GM15510 (cell line): ENCODE measurements around the gene C2orf15.

Experiments used
- POLR2A ChIP-seq: IDR thresholded peaks from 3 replicates; pipeline ENCODE4 v1.6.1; 2011; ENCODE audit warnings: borderline replicate concordance; ENCODE audit not compliant: insufficient read length; ENCODE audit errors: extremely low read depth

C2orf15 gene

GRCh38 chr2:99190548-99190947 is 49.0 kb downstream of the C2orf15 start:
- TF ChIP-seq POLR2A = no peak

DNA sequence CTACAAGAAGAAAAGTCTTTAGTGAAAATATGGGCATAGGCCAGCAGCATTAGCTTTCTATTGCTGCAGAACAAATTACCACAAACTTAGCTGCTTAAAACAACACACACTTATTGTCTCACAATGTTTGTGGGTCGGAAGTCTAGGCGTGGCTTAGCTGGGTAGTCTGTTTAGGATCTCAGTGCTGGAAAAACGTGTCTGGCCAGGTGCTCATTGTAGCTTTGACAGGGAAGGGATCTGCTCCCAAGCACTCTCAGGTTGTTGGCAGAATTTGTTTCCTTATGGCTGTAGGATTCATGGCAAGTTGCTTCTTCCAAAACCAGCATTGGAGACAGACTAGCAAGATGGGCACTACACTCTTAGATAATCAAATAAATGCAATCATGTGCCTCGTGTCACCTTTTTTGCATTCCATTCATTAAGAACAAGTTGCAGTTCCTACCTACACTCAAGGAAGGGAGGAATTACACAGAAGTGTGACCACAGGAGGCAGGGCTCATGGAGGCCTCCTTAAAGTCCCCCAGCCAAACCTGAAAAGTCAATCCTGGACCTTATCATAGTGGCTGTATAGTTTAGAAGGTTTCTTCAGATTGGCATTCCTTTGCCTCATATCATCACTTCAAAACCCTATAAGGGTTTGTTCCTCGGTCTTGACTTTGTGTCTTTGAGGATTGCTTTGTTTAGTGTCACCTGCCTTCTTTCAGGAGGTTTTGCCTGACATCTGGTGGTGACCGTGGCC is 56.8 kb downstream of the C2orf15 start:
- no peak for TF ChIP-seq POLR2A

DNA sequence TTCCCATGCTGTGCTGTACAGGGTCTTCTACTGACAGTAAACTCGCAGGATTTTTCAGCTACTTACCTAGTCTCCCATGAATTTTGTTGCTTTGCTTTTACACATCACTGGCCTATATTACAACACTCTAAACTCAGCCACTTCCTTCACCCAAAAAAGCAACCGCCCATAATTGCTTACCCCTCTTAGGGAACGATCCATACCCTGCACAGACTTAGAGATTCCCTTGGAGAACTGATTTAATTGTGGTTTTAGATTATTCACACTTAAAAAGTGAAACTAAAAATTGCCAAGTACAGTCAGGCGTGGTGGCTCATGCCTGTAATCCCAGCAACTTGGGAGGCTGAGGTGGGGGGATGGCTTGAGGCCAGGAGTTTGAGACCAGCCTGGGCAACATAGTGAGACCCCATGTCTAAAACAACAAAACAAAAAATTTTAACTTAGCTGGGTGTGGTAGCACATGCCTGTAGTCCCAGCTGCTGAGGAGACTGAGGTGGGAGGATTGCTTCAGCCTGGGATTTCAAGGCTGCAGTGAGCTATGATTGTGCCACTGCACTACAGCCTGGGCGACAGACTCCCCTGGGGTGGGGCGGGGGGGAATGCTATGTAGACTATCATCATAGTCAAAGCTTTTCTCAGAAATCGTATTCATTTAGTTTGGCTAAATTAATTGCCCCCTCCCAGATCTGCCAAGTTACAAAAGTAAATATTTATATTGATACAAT is 58.7 kb downstream of the C2orf15 start:
- no peak for TF ChIP-seq POLR2A
